Measurements from ENCODE around the gene MMS22L.

DNA sequence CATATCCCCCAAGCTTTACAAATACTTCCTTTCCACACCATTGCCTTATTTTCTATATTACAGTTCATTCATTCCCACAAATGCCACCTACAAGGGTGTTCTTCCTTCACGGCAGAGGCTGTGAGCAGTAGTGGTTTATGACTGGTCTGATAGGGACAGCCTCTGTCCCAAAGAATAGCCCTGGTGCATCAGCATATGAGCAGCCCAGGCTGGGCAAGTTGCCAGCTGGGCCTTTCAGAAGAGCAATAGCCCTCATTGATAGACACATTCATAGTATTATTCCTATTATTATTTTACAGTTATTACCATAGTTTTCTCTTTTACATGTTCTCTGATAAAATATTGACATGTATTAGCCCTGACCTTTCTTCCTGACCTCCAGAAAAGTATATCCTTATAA is 149.9 kb downstream of the MMS22L start:
- TF ChIP-seq EZH2phosphoT487 (IDR thresholded peaks at IDR 0.05; ENCODE audit: borderline replicate concordance, low read length) = no peak
- TF ChIP-seq, protein P1, sequence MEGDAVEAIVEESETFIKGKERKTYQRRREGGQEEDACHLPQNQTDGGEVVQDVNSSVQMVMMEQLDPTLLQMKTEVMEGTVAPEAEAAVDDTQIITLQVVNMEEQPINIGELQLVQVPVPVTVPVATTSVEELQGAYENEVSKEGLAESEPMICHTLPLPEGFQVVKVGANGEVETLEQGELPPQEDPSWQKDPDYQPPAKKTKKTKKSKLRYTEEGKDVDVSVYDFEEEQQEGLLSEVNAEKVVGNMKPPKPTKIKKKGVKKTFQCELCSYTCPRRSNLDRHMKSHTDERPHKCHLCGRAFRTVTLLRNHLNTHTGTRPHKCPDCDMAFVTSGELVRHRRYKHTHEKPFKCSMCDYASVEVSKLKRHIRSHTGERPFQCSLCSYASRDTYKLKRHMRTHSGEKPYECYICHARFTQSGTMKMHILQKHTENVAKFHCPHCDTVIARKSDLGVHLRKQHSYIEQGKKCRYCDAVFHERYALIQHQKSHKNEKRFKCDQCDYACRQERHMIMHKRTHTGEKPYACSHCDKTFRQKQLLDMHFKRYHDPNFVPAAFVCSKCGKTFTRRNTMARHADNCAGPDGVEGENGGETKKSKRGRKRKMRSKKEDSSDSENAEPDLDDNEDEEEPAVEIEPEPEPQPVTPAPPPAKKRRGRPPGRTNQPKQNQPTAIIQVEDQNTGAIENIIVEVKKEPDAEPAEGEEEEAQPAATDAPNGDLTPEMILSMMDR (conservative IDR thresholded peaks at IDR 0.05; ENCODE audit: low read depth, low read length) = no peak
- no peak for TF ChIP-seq EZH2 (IDR thresholded peaks at IDR 0.05; ENCODE audit: low read length, unreplicated experiment)
